Sigmoid colon (tissue), 7 donors: Measurements from ENCODE around the gene CD300LD. TPM values are rescaled to one million over a fixed set of nuclear protein-coding genes. Genes with fewer than 3 reads are reported as not detected.

Experiments
- DNase-seq: peaks from one replicate; pipeline ENCODE4 v3.0.0-alpha.2; 2019
- H3K27ac ChIP-seq, 4 donors: fragments of 200-600 bp; sonication (generic); one replicate each; pipeline ENCODE4 v1.5.1; 2016 to 2019; ENCODE audit warnings: mild to moderate bottlenecking in 1 of 4
- H3K27me3 ChIP-seq, 3 donors: fragments of 200-600 bp; sonication (generic); one replicate each; pipeline ENCODE4 v1.5.1; 2019; ENCODE audit warnings: mild to moderate bottlenecking in 1 of 3
- H3K36me3 ChIP-seq, 4 donors: fragments of 200-600 bp; sonication (generic); one replicate each; pipeline ENCODE4 v1.5.1; 2016 to 2019
- H3K4me1 ChIP-seq, 4 donors: fragments of 200-600 bp; sonication (generic); one replicate each; pipeline ENCODE4 v1.5.1; 2017 to 2019
- H3K4me3 ChIP-seq, 4 donors: fragments of 200-600 bp; sonication (generic); one replicate each; pipeline ENCODE4 v1.5.1; 2017 to 2019; ENCODE audit warnings: mild to moderate bottlenecking in 2 of 4, moderate library complexity in 1 of 4
- H3K9me3 ChIP-seq, 4 donors: fragments of 200-600 bp in 3 of 4; sonication (generic) in 3 of 4; one replicate each; pipeline versions ENCODE4 v1.5.1 to v1.6.1; 2013 to 2019
- CTCF ChIP-seq, 4 experiments: fragments of 450-650 bp in 3 of 4; fragments of 200-600 bp in 1 of 4; IDR thresholded peaks; one replicate each; pipeline ENCODE4 v1.5.1; 2016 to 2019; ENCODE audit warnings: antibody characterized with exemption in 4 of 4, mild to moderate bottlenecking in 3 of 4, moderate library complexity in 2 of 4
- EP300 ChIP-seq, 4 donors: sonication (generic); formaldehyde crosslinking; IDR thresholded peaks; one replicate each; pipeline ENCODE4 v1.6.1; 2017; ENCODE audit warnings: antibody characterized with exemption in 4 of 4
- POLR2A ChIP-seq, 2 donors: fragments of 450-650 bp; IDR thresholded peaks; one replicate each; pipeline ENCODE4 v1.6.1; 2016; ENCODE audit warnings: antibody characterized with exemption in 2 of 2, mild to moderate bottlenecking in 2 of 2, moderate library complexity in 2 of 2
- POLR2AphosphoS5 ChIP-seq, 4 donors: sonication (generic); formaldehyde crosslinking; IDR thresholded peaks; one replicate each; pipeline ENCODE4 v1.6.1; 2017; ENCODE audit warnings: antibody characterized with exemption in 4 of 4
- WGBS, 2 donors: extraction: QIAGEN DNeasy Blood & Tissue Kit; methylation state at CpG; one replicate each; pipeline ENCODE4 v1.1.7; 2013; 5-methylcytosine and 5-hydroxymethylcytosine counted together
- intact Hi-C: fragments of 100-400 bp; cut with DNase I; formaldehyde crosslinking; loops from one replicate; pipeline ENCODE4 v1.15.1; 2023
- polyA plus RNA-seq, 3 donors: library from polyadenylated mRNA; stranded (reverse); fragments of 200-250 nt; gene quantifications; one replicate each; pipeline ENCODE4 v1.2.3, GENCODE V29; 2013
- total RNA-seq, 4 donors: library from RNA; depleted of rRNA; stranded (reverse); fragments of >200 nt; gene quantifications; one replicate each; pipeline ENCODE4 v1.1.0, GENCODE V29; 2016
- donor health status: healthy with polysubstance abuse.
- donor health status: Bipolar disorder and iron deficiency.
- donor health status: healthy.

Gene CD300LD
- total and polyA plus RNA-seq, 7 donors: not detected

DNA sequence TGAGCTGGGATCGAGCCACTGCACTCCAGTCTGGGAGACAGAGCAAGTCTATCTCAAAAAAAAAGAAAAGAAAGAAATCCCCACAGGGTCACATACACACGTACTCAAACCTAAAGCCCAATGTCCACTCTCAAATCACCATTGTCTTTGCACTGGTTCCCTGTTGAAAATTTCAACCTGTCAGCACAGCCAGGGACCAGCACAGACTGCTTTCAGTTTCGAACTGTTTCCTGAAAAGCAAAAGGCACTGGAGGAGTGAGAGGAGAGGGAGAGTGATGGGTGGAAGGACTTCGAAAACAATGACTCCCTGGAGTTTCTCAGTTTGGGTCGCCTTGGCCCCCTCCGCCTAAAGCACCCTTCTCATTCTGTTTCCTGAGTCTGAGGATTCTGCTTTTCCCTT lies 37.2 kb downstream of the CD300LD start:
- TF ChIP-seq POLR2A (IDR thresholded peaks at IDR 0.05) (no peak), CTCF (IDR thresholded peaks at IDR 0.05) (no peak), POLR2AphosphoS5 (IDR thresholded peaks at IDR 0.05) (no peak), EP300 (IDR thresholded peaks at IDR 0.05) (no peak)
- no peak overlapping the region for H3K27ac ChIP-seq
- H3K4me3 ChIP-seq: no peak overlapping the region
- H3K27me3 ChIP-seq: no peaks in the 10 kb centered on the region
- WGBS, 2 donors: 76 to 80% methylated on average over 6 of the region's 6 CpGs
- DNase-seq: no peak
- H3K9me3 ChIP-seq: no peaks in the 10 kb centered on the region
- H3K4me1 ChIP-seq: no peaks in the 10 kb centered on the region
- intact Hi-C loops: no loop called here
- H3K36me3 ChIP-seq: no peaks in the 10 kb centered on the region

DNA sequence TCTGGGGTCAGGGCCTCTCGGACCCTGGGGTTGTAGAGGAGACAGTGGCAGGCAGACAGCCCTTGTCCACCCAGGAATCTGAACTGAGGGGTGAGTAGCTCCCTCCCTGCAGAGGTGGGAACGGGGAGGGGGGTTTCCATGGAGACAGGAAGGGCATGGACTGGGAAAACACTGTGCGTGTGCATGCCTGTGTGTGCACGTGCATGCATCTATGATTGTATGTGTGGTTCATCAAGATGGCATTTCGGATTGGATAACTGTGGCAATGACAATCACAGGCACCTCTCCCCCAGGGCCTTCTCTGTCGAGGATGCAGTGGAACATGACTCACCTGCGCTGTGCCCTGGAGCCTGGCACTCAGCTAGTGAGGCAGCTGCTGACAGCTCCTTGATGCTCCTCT lies 40.0 kb downstream of the CD300LD start:
- no peaks in the 10 kb centered on the region for H3K36me3 ChIP-seq
- no peaks in the 10 kb centered on the region for H3K4me1 ChIP-seq
- H3K4me3 ChIP-seq: no peak overlapping the region
- H3K27ac ChIP-seq: no peak overlapping the region
- intact Hi-C loops: no loop called here
- TF ChIP-seq CTCF (IDR thresholded peaks at IDR 0.05) (no peak), POLR2A (IDR thresholded peaks at IDR 0.05) (no peak), EP300 (IDR thresholded peaks at IDR 0.05) (no peak), POLR2AphosphoS5 (IDR thresholded peaks at IDR 0.05) (no peak)
- no peaks in the 10 kb centered on the region for H3K9me3 ChIP-seq
- DNase-seq: no peak
- H3K27me3 ChIP-seq: no peaks in the 10 kb centered on the region
- WGBS, 2 donors: 46 to 61% methylated on average over 7 of the region's 7 CpGs

GRCh38 chr17:74550602-74551001 lies 41.5 kb downstream of the CD300LD start:
- H3K4me1 ChIP-seq: no peaks in the 10 kb centered on the region
- intact Hi-C loops: no loop called here
- DNase-seq: no peak
- H3K27ac ChIP-seq: no peak overlapping the region
- no peak overlapping the region for H3K4me3 ChIP-seq
- H3K27me3 ChIP-seq: no peaks in the 10 kb centered on the region
- H3K9me3 ChIP-seq: no peaks in the 10 kb centered on the region
- H3K36me3 ChIP-seq: no peaks in the 10 kb centered on the region
- TF ChIP-seq POLR2AphosphoS5 (IDR thresholded peaks at IDR 0.05): no peak
- TF ChIP-seq EP300 (IDR thresholded peaks at IDR 0.05): no peak
- TF ChIP-seq POLR2A (IDR thresholded peaks at IDR 0.05): no peak
- TF ChIP-seq CTCF (IDR thresholded peaks at IDR 0.05): no peak
- 76 to 88% methylated on average over 15 of the region's 15 CpGs for WGBS, 2 donors

- Histone ChIP-seq H3K36me3 (no peaks in the 10 kb centered on the region), H3K4me1 (no peaks in the 10 kb centered on the region), H3K27me3 (no peaks in the 10 kb centered on the region), H3K4me3 (no peak overlapping the region), H3K9me3 (no peaks in the 10 kb centered on the region), H3K27ac (no peak overlapping the region)
- 82 to 84% methylated on average over 7 of the region's 7 CpGs for WGBS, 2 donors
- no peak for DNase-seq
- intact Hi-C loops: no loop called here
- TF ChIP-seq POLR2A (IDR thresholded peaks at IDR 0.05) (no peak), CTCF (IDR thresholded peaks at IDR 0.05) (no peak), POLR2AphosphoS5 (IDR thresholded peaks at IDR 0.05) (no peak), EP300 (IDR thresholded peaks at IDR 0.05) (no peak)
Measured at GRCh38 chr17:74549343-74549742, 42.7 kb downstream of the CD300LD start.

GRCh38 chr17:74547736-74548135 lies 44.3 kb downstream of the CD300LD start:
- TF ChIP-seq POLR2AphosphoS5 (IDR thresholded peaks at IDR 0.05) (no peak), POLR2A (IDR thresholded peaks at IDR 0.05) (no peak), CTCF (IDR thresholded peaks at IDR 0.05) (no peak), EP300 (IDR thresholded peaks at IDR 0.05) (no peak)

More at GRCh38 chr17:74547736-74548135, 44.3 kb downstream of the CD300LD start:
- WGBS, 2 donors: 71 to 78% methylated on average over 3 of the region's 3 CpGs
- Histone ChIP-seq H3K36me3 (no peaks in the 10 kb centered on the region), H3K4me1 (no peaks in the 10 kb centered on the region), H3K27me3 (no peaks in the 10 kb centered on the region), H3K9me3 (no peaks in the 10 kb centered on the region), H3K27ac (no peak overlapping the region), H3K4me3 (no peak overlapping the region)
- intact Hi-C loops: no loop called here
- DNase-seq: no peak
